WTC11 (cell line): Measurements from ENCODE around the gene TMIE. TPM values are rescaled to one million over a fixed set of nuclear protein-coding genes. Genes with fewer than 3 reads are reported as not detected.

Experiments used
- ATAC-seq: fragments of 200-7000 bp; cut with Tn5 transposase; 2 replicates; pipeline ENCODE4 v1.10.0; 2021; ENCODE audit warnings: mild to moderate bottlenecking, moderate library complexity
- CTCF ChIA-PET: fragments of 300-600 bp; sonication (Branson Sonifier 250); formaldehyde crosslinking; loops from one replicate; lab custom pipeline; 2021; ENCODE audit warnings: antibody characterized with exemption; lab: Charles Lee
- POLR2A ChIA-PET: fragments of 350-600 bp; sonication (Branson Sonifier 250); formaldehyde crosslinking; loops from one replicate; lab custom pipeline; 2021; ENCODE audit warnings: antibody characterized with exemption; lab: Charles Lee
- DNase-seq: peaks from one replicate; pipeline ENCODE4 v3.0.0; 2021; ENCODE audit warnings: low spot score
- H3K27ac Mint-ChIP-seq: 2 replicates; pipeline ENCODE4 v1.8.0; 2021; ENCODE audit warnings: mixed read lengths
- H3K27me3 Mint-ChIP-seq: 2 replicates; pipeline ENCODE4 v1.8.0; 2021; ENCODE audit warnings: low read depth, mild to moderate bottlenecking, moderate library complexity, mixed read lengths
- H3K36me3 Mint-ChIP-seq: 2 replicates; pipeline ENCODE4 v1.8.0; 2021; ENCODE audit warnings: mixed read lengths
- H3K4me1 Mint-ChIP-seq: 2 replicates; pipeline ENCODE4 v1.8.0; 2022; ENCODE audit warnings: mixed read lengths
- H3K4me3 Mint-ChIP-seq: 2 replicates; pipeline ENCODE4 v1.8.0; 2021; ENCODE audit warnings: mild to moderate bottlenecking, moderate library complexity, mixed read lengths
- H3K9me3 Mint-ChIP-seq: 2 replicates; pipeline ENCODE4 v1.8.0; 2021; ENCODE audit warnings: mixed read lengths
- ATF3 ChIP-seq: sonication (generic); formaldehyde crosslinking; conservative IDR thresholded peaks from 2 replicates; pipeline ENCODE4 v1.8.1; 2022; ENCODE audit warnings: mild to moderate bottlenecking, missing genetic modification reagents
- CDX4 ChIP-seq: fragments of 250-450 bp; sonication (Bioruptor Pico); IDR thresholded peaks from 2 replicates; pipeline ENCODE4 v1.9.0; 2021; ENCODE audit warnings: moderate library complexity, mild to moderate bottlenecking, inconsistent platforms, borderline replicate concordance
- E2F5 ChIP-seq: sonication (generic); formaldehyde crosslinking; IDR thresholded peaks from 2 replicates; pipeline ENCODE4 v1.8.1; 2022; ENCODE audit warnings: mild to moderate bottlenecking, moderate library complexity, missing genetic modification reagents
- FOXJ3 ChIP-seq: sonication (generic); formaldehyde crosslinking; IDR thresholded peaks from 2 replicates; pipeline ENCODE4 v1.9.0; 2021; ENCODE audit warnings: missing genetic modification reagents, mild to moderate bottlenecking, borderline replicate concordance
- FOXP4 ChIP-seq: sonication (generic); formaldehyde crosslinking; IDR thresholded peaks from 2 replicates; pipeline ENCODE4 v1.8.0; 2022; ENCODE audit warnings: mild to moderate bottlenecking, missing genetic modification reagents
- GABPB1 ChIP-seq: sonication (generic); formaldehyde crosslinking; IDR thresholded peaks from 2 replicates; pipeline ENCODE4 v1.8.1; 2023; ENCODE audit warnings: mild to moderate bottlenecking, missing genetic modification reagents
- HMGA2 ChIP-seq: fragments of 250-450 bp; sonication (Bioruptor Pico); IDR thresholded peaks from 2 replicates; pipeline ENCODE4 v1.4.0; 2021; ENCODE audit warnings: mild to moderate bottlenecking, moderate library complexity
- IRF1 ChIP-seq: sonication (generic); formaldehyde crosslinking; IDR thresholded peaks from 2 replicates; pipeline ENCODE4 v1.8.0; 2023; ENCODE audit warnings: missing genetic modification reagents
- MYBL2 ChIP-seq: sonication (generic); formaldehyde crosslinking; IDR thresholded peaks from 2 replicates; pipeline ENCODE4 v1.8.1; 2023; ENCODE audit warnings: mild to moderate bottlenecking, moderate library complexity, missing genetic modification reagents
- NR1H2 ChIP-seq: sonication (generic); formaldehyde crosslinking; IDR thresholded peaks from 2 replicates; pipeline ENCODE4 v1.9.0; 2021; ENCODE audit warnings: mild to moderate bottlenecking, moderate library complexity, missing genetic modification reagents
- NR2C2 ChIP-seq: sonication (generic); formaldehyde crosslinking; IDR thresholded peaks from 2 replicates; pipeline ENCODE4 v1.8.0; 2022; ENCODE audit warnings: mild to moderate bottlenecking, missing genetic modification reagents
- PREB ChIP-seq: sonication (generic); formaldehyde crosslinking; IDR thresholded peaks from 2 replicates; pipeline ENCODE4 v1.8.1; 2022; ENCODE audit warnings: mild to moderate bottlenecking, missing genetic modification reagents, moderate library complexity, borderline replicate concordance
- SP1 ChIP-seq: sonication (generic); formaldehyde crosslinking; conservative IDR thresholded peaks from 2 replicates; pipeline ENCODE4 v1.8.1; 2022; ENCODE audit warnings: missing genetic modification reagents
- TEAD4 ChIP-seq: sonication (generic); formaldehyde crosslinking; IDR thresholded peaks from 2 replicates; pipeline ENCODE4 v1.8.0; 2022; ENCODE audit warnings: mild to moderate bottlenecking, missing genetic modification reagents
- TP53 ChIP-seq: sonication (generic); formaldehyde crosslinking; IDR thresholded peaks from 2 replicates; pipeline ENCODE4 v1.8.1; 2023; ENCODE audit warnings: mild to moderate bottlenecking, missing genetic modification reagents
- ZBTB43 ChIP-seq: sonication (generic); formaldehyde crosslinking; IDR thresholded peaks from 2 replicates; pipeline ENCODE4 v1.8.1; 2023; ENCODE audit warnings: mild to moderate bottlenecking, missing genetic modification reagents
- ZNF121 ChIP-seq: sonication (generic); formaldehyde crosslinking; IDR thresholded peaks from 2 replicates; pipeline ENCODE4 v1.8.0; 2023; ENCODE audit warnings: missing genetic modification reagents
- ZNF219 ChIP-seq: sonication (generic); formaldehyde crosslinking; IDR thresholded peaks from 2 replicates; pipeline ENCODE4 v1.8.0; 2023; ENCODE audit warnings: missing genetic modification reagents, mild to moderate bottlenecking, borderline replicate concordance
- ZNF232 ChIP-seq: sonication (generic); formaldehyde crosslinking; IDR thresholded peaks from 2 replicates; pipeline ENCODE4 v1.8.0; 2022; ENCODE audit warnings: mild to moderate bottlenecking, missing genetic modification reagents
- ZNF263 ChIP-seq: sonication (generic); formaldehyde crosslinking; IDR thresholded peaks from 2 replicates; pipeline ENCODE4 v1.8.1; 2022; ENCODE audit warnings: low read depth, mild to moderate bottlenecking, moderate library complexity, missing genetic modification reagents
- ZNF317 ChIP-seq: sonication (generic); formaldehyde crosslinking; IDR thresholded peaks from 2 replicates; pipeline ENCODE4 v1.8.1; 2023; ENCODE audit warnings: low read depth, mild to moderate bottlenecking, moderate library complexity, missing genetic modification reagents, borderline replicate concordance
- ZNF416 ChIP-seq: fragments of 250-450 bp; sonication (Bioruptor Pico); IDR thresholded peaks from 2 replicates; pipeline ENCODE4 v1.9.0; 2021; ENCODE audit warnings: mild to moderate bottlenecking, inconsistent platforms
- ZNF512 ChIP-seq: sonication (generic); formaldehyde crosslinking; IDR thresholded peaks from 2 replicates; pipeline ENCODE4 v1.8.1; 2022; ENCODE audit warnings: missing genetic modification reagents, borderline replicate concordance
- total RNA-seq: library from RNA; stranded (reverse); gene quantifications from 3 replicates; pipeline ENCODE4 v1.2.3, GENCODE V29; 2021

Gene TMIE
- total RNA-seq, 1 experiment from 2014 or later: 0.57 TPM

- no peak for TF ChIP-seq FOXJ3 (CRISPR knock-in tag)
- no peak for TF ChIP-seq ZNF416
- TF ChIP-seq E2F5 (CRISPR knock-in tag): no peak
- no peak for TF ChIP-seq ATF3 (CRISPR knock-in tag)
- no peak for TF ChIP-seq ZNF219 (CRISPR knock-in tag)
- TF ChIP-seq FOXP4: no peak
Observed at GRCh38 chr3:46725621-46726314, 24.6 kb downstream of the TMIE start (continued).

GRCh38 chr3:46729038-46729437, 27.8 kb downstream of the TMIE start:
- Mint-ChIP-seq H3K27me3 (no peaks in the 10 kb centered on the region; the same call in 1 of the 2 replicates), H3K36me3 (no peaks in the 10 kb centered on the region), H3K4me3 (no peak overlapping the region), H3K4me1 (peaks cover 21% of the 10 kb centered on the region), H3K27ac (no peak overlapping the region), H3K9me3 (no peaks in the 10 kb centered on the region)
- ATAC-seq (no peak; the same call in 1 of the 2 replicates), DNase-seq (no peak)
- ChIA-PET POLR2A (no interaction called here), CTCF (interaction anchor here (0.6 to 1.6 kb wide), 5 partner anchors 12 to 232 kb away, joined by 3 to 10 read pairs (median 6); partner anchors contain the start of gene PRSS50)
- no peak for TF ChIP-seq ZNF512
- TF ChIP-seq ZNF263 (CRISPR knock-in tag): no peak
- no peak for TF ChIP-seq GABPB1 (CRISPR knock-in tag)
- TF ChIP-seq ZNF232: no peak

GRCh38 chr3:46730819-46731218, 29.6 kb downstream of the TMIE start:
- H3K4me3 Mint-ChIP-seq: no peak overlapping the region
- H3K4me1 Mint-ChIP-seq: peaks cover 19% of the 10 kb centered on the region
- no peaks in the 10 kb centered on the region for H3K36me3 Mint-ChIP-seq
- no peak overlapping the region for H3K27ac Mint-ChIP-seq
- H3K9me3 Mint-ChIP-seq: no peaks in the 10 kb centered on the region
- ATAC-seq (no peak), DNase-seq (no peak)
- no peaks in the 10 kb centered on the region; the same call in 1 of the 2 replicates for H3K27me3 Mint-ChIP-seq
- no peak for TF ChIP-seq ZNF317
- no peak for TF ChIP-seq TEAD4 (CRISPR knock-in tag)
- no peak for TF ChIP-seq ZNF121 (CRISPR knock-in tag)
- TF ChIP-seq NR1H2: no peak
- no peak for TF ChIP-seq TP53 (CRISPR knock-in tag)
- no peak for TF ChIP-seq PREB (CRISPR knock-in tag)
- no peak for TF ChIP-seq FOXP4
- no peak for TF ChIP-seq ZBTB43 (CRISPR knock-in tag)
- TF ChIP-seq NR2C2 (CRISPR knock-in tag): no peak
- no peak for TF ChIP-seq MYBL2
- no peak for TF ChIP-seq SP1 (CRISPR knock-in tag)
- TF ChIP-seq CDX4 (CRISPR knock-in tag): no peak
- TF ChIP-seq IRF1 (CRISPR knock-in tag): no peak
- TF ChIP-seq HMGA2 (CRISPR knock-in tag): no peak
- ChIA-PET POLR2A (interaction anchor here (0.8 kb wide), 1 partner anchor 20 kb away, joined by 3 read pairs; no protein-coding TSS in a partner anchor), CTCF (no interaction called here)
